Fibroblast of villous mesenchyme (primary cell): ENCODE measurements around the gene CSTF2T. TPM values are rescaled to one million over a fixed set of nuclear protein-coding genes. Genes with fewer than 3 reads are reported as not detected.

Experiments used
- DNase-seq: peaks from one replicate; pipeline ENCODE4 v3.0.0-alpha.2; 2010; ENCODE audit warnings: low read depth
- H3K4me3 ChIP-seq: 2 replicates; pipeline ENCODE4 v1.5.1; 2011; ENCODE audit warnings: low read depth, mild to moderate bottlenecking, low read length
- total RNA-seq: library from RNA; depleted of rRNA; stranded (reverse); fragments of >200 nt; gene quantifications from 2 replicates; pipeline ENCODE4 v1.2.3, GENCODE V29; 2012
- TF ChIP-seq, protein P1 (sequence below): IDR thresholded peaks from 2 replicates; pipeline ENCODE4 v1.5.1; 2012; ENCODE audit warnings: low read depth, mild to moderate bottlenecking, low read length; ENCODE audit not compliant: insufficient read depth

CSTF2T gene
- total RNA-seq, 1 donor: 22.9 TPM

DNA sequence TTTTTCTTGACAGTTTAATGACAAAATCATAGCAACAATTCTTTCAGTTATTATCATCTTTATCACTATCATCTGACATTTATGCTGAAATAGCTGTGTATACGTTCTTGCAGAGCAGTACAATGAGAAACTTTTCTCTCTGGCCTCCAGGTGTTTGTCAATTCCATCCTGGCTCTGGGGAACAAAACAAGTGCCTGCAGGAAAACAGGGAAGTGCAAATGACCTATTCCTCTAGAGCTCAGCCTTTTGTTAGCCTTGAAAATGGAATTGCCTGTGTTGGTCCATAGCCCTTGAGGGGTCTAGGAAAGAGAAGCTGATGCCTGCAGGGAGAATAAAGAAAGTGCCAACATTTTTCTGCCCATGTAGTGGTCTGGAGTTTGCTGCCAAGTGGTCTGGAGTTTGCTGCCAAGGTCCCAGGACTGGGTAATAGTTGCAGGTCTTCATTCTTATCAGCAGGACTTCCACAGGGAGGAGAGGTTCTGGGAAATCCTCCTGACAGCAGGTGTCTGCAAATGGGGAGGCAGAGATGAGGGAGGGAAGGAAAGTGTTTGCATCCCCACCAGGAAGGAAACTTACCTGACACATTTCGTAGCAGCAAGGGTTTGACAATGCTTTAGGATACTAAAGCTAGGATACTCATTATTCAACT lies 10.1 kb upstream of the CSTF2T start:
- no peak overlapping the region for H3K4me3 ChIP-seq
- TF ChIP-seq, protein P1, sequence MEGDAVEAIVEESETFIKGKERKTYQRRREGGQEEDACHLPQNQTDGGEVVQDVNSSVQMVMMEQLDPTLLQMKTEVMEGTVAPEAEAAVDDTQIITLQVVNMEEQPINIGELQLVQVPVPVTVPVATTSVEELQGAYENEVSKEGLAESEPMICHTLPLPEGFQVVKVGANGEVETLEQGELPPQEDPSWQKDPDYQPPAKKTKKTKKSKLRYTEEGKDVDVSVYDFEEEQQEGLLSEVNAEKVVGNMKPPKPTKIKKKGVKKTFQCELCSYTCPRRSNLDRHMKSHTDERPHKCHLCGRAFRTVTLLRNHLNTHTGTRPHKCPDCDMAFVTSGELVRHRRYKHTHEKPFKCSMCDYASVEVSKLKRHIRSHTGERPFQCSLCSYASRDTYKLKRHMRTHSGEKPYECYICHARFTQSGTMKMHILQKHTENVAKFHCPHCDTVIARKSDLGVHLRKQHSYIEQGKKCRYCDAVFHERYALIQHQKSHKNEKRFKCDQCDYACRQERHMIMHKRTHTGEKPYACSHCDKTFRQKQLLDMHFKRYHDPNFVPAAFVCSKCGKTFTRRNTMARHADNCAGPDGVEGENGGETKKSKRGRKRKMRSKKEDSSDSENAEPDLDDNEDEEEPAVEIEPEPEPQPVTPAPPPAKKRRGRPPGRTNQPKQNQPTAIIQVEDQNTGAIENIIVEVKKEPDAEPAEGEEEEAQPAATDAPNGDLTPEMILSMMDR: no peak
- no peak for DNase-seq

DNA sequence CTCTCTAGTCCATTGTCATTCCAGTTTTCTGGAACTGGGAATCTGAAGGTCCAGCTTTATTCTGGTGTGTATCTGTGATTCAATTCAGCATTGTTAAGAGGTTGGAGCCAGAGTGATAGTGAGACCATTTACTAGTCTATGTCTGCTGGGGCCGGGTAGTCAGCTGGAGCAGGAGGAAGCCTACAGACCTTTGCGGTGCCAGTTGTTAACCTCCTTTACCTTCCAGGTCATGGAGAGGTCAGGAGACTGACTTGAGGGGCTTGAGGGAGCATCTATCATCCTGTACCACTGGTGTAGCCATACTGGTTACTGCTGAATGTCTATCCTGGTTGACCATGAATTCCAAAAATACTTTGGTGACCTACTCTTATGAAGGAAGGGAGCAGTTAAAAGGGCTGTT lies 9.2 kb upstream of the CSTF2T start:
- TF ChIP-seq, protein P1: no peak
- no peak overlapping the region for H3K4me3 ChIP-seq
- no peak for DNase-seq

DNA sequence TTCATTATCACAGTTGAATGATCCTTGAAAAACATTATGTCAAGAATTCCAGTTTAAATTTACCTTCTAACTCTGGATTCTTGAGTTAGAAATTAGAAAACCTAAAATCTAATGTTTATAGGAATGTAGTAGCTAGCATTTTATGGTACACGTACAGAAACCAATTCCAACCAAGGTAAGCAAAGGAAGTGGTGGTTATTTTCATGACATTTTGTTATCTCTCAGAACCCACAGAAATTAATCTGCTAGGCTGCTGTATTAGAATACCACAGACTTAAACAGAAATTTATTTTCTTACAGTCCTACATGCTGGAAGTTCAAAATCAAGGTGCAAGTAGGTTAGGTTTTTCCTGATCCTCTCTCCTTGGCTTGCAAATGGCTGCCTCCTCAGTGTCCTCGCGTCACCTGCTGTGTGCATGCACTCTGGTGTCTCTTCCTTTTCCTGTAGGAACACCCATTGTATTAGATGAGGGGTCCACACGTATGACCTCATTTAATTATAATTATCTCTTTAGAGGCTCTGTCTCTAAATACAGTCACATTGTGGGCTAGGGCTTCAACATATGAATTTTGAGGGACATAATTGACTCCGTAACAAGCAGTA lies 8.5 kb upstream of the CSTF2T start:
- H3K4me3 ChIP-seq: no peak overlapping the region
- TF ChIP-seq, protein P1: no peak
- no peak for DNase-seq

DNA sequence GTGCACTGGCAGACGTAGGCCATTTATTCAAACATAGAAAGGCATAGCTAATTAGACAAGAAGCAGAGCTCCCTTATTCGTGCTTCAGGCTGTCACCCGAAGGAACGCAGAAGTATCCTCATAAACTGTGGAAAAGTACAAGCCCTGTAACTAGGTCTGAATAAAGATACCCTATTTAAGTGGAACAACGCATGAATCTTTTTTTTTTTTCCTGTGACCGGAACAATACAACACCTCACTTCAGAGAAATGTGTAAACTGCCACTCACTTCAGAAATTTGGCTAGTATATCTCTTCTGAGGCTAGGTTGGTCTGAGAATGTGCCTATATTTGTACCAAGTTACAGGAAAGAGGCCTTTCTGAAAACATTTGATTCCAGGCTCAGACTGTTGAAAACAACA lies 8.0 kb upstream of the CSTF2T start:
- DNase-seq: no peak
- no peak overlapping the region for H3K4me3 ChIP-seq
- TF ChIP-seq, protein P1: no peak

DNA sequence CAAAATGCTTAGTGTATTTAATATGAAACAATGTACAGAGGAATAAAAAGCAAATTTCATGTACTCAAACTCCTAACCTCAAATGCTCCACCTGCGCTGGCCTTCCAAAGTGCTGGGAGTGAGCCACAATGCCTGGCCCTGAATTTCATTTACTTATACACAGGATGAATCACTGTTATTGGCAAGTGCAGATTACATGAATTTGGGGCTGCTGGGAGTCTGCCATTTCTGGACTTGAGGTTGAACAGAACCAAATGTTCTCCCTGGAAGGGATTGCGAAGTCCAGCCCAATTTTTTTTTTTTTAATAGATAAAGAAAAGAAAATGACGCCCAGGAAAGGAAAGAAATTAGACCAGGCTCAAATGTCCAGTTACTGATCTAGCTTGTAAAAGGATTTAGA lies 6.8 kb upstream of the CSTF2T start:
- TF ChIP-seq, protein P1: no peak
- DNase-seq: peak; percentile 28

DNA sequence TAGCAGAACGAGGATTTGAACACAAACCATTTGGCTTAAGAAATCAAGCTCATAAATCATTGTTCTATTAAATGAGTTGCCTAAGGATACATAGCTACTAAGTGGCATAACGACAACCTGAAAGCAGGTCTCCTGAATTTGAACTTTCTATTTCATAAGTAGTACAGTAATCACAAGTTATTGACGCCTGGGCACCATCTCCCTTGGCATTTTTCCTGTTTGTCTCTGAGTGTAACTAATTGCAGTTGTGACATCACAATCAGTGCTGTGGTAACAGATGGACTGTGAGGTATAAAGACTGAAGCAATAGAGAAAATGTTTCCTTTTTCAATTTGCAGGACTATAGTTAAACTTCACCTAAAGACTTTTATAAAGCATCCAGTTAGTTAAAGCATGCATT lies 6.4 kb upstream of the CSTF2T start:
- DNase-seq: no peak
- no peak overlapping the region for H3K4me3 ChIP-seq
- TF ChIP-seq, protein P1: no peak

More for the DNA sequence above, 6.8 kb upstream of the CSTF2T start:
- no peak overlapping the region for H3K4me3 ChIP-seq
